GM21423 (cell line): ENCODE measurements around the gene FITM2.
"Not testable (repeated sequence)": the region's sequence is repeated elsewhere in the genome, so short reads cannot be mapped to it uniquely, and the experiment has no call there.

Source experiments
- ATAC-seq: cut with Tn5 transposase; IDR thresholded peaks from one replicate; pipeline ENCODE4 v1.9.1; 2021; ENCODE audit warnings: mild to moderate bottlenecking, moderate library complexity; ENCODE audit not compliant: unreplicated experiment

Gene FITM2, protein sequence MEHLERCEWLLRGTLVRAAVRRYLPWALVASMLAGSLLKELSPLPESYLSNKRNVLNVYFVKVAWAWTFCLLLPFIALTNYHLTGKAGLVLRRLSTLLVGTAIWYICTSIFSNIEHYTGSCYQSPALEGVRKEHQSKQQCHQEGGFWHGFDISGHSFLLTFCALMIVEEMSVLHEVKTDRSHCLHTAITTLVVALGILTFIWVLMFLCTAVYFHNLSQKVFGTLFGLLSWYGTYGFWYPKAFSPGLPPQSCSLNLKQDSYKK

DNA sequence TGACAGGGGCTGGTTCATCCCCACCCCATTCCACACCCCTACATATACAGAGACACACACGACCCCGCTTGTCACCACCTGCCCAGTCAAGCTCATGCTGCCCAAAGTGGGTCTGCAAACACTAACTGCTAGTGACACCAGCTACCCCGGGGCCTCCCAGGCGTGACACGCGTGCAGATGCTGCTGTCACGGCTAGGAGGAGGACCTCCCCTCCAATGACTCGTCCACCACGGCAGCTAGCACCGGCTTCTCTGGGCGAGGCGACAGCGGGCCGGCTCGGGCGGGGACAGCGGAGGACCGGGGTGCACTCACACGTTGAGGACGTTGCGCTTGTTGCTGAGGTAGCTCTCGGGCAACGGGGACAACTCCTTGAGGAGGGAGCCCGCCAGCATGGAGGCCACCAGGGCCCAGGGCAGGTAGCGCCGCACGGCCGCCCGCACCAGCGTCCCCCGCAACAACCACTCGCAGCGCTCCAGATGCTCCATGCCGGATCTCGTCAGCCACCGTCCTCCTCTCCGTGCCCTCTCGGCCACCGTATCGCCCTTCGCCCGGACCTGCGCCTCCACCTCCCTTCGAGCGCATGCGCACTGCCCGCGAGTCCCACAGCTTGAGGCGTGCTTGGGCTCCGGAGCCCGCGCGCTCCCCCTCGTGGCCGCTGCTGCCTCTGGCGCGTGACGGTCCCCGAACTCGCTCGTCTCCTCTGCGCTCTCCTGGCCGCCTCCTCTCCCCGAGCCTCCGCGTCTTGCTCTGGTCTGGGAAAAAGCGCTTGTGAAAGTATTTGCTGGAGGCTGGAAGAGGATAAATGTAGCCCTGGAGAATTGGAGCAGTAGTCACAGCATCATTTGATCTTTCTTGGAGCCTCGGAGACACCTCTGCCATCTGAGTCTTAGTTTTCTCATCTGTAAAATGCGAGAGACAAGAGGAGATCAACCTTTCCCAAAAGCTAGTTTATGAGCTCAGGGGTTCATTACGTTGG lies at the start of gene FITM2:
Gene FITM2 (minus strand): TSS at position 539 of the 976 bp plus-strand sequence. CDS start 54 bp downstream, at position 485.
- ATAC-seq: peak; percentile 94

DNA sequence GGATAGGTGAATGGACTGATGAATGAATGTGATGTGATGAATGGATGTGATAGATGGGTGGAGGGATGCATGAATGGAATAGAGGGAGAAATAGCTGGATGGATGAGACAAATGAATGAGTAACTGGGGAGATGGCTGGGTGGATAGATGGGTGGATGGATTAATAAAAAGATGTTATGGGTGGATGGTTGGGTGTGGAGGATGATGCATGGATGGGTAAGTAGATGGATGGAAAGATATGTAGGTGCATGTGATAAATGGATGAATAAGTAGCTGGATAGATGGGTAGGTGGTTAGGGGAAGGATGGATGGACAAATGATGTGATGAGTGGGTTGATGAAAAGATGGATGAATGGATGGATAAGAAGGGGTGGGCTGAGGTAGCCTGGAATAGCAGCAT lies 49.2 kb upstream of the FITM2 start:
- ATAC-seq: no peak

DNA sequence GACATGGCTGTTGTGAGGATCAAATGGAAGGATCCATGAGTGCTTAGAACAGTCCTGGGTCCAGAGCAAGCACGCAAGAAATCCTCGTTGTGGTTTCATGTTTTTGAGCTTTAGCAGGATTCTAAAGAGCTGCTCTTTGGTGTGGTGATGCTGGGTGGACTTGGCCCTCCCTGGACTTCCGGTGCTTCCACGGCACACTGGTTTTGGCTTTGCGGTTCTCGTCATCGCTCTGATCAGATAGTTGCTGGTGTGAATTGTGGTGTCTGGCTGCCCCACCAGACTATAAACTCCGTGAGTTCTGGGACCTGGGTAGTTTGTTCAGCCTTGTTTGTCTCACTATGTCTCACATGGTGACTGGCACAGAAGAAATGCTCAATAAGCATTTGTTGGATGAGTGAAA lies 47.8 kb upstream of the FITM2 start:
- ATAC-seq: no peak

DNA sequence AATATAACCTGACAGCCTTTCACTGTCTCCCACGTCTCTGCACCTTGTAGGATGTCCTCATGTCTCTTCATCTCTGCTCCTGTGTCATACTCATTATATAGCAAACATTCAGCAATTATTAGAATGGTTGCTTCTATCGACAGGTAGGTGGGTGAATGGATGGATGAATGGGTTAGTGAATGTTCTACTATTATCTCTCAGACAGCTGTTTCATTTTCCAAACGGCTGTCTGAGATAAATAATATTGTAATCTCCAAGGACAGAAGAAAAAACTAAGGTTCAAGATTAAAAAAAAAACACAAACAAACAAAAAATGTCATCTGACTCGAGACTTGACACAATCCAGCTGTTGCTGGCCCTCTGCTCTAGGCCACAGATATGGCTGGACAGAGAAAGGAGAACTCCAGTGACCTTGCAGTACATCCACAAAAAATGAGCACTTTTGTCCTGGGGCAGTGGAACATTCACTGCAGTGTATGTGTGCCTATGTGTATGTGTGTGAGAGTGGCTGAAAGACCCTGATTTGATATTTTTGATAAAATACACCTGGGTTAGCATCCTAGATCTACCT lies 46.6 kb upstream of the FITM2 start:
- no peak for ATAC-seq

DNA sequence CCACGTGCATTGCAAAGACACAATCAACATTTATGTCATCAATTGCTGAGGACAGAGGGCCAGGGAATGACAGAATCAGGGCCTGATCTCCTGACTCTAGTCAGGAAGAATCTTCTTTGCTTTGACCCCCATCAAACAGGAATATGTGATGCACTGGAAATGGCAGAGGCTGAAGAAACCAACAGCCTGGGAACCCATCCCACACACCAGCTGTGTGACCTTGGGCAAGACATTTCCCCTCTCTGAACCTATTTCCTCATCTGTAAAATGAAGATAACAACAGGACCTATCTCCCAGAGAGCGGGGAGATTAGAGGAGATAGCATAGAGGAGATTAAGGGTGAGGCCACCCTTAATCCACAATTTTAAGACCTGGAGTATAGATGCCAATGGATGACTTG lies 46.0 kb upstream of the FITM2 start:
- no peak for ATAC-seq

DNA sequence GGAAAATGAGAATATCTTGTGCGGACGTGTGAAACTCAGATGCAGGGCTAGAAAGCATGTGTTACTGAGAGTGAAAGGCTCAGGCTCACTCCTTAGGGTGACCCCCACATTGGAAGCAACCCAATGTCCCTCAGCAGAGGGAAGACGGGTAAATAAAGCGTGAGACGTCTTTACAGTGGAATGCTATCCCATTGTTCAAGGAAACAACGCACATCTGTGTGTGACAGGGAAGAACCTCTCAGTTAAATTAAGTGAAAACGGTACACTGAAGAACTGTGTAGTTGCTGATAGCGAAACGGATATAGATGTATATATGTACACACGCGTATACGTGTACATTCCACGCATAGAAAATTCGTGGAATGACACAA lies 45.3 kb upstream of the FITM2 start:
- ATAC-seq: no peak

DNA sequence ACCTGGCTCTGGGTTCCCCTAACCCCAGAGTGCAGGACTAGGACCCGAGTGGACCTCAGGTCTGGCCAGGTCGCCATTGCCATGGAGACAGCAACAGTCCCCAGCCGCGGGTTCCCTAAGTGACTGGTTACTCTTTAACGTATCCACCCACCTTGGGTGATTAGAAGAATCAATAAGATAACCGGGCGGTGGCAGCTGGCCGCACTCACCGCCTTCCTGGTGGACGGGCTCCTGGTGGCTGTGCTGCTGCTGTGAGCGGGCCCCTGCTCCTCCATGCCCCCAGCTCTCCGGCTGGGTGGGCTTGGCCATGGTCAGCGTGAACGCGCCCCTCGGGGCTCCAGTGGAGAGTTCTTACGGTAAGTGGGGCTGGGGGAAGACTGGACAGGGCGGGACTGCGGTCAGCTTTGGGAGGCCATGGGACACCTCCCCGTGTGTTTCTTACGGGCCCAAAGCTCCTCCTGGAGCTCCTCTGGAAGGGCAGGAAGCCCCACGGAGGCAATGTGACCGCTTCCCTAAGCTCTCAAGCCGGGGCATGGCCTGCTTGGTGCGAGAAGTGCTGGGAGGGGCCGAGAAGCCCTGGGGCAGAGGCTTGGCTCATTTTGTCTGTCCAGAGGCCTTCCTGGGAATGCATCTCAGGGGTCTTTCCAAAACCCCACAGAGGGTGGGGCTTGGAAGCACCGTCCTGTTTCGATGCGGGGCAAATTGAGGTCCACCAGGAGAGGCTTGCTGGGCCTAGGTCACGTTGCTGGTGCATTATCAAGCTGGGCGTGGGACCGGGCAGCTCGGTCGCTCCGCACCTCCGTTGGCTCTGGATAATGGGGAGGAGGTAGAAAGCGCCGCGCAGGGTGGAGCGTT lies 44.7 kb upstream of the FITM2 start, which contains the start of gene HNF4A:
Gene HNF4A (plus strand): TSS at position 202 of the 855 bp plus-strand sequence. CDS start 106 bp downstream, at position 308.
- ATAC-seq: no peak

DNA sequence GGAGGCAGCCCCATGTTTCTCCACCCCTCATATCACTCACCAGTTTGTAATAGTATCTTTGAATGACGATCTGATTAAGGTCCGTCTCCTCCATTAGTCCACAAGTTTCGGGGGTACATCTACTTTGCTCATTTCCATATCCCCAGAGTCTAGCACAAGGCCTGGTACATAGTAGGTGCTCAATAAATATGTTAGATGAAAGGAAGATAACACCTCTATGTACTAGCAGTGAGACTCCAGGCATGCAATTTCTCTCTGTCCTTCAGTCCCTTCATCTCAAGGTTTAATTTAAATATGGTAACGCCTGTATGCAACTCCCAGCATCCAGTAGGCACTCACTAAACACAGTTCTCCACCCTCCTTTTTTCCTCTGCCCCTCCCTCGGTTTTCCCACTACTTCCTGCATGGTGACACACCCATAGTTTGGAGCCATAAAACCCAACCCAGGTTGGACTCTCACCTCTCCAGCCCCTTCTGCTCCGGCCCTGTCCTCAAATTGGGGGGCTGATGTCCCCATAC lies 44.0 kb upstream of the FITM2 start:
- ATAC-seq: no peak

DNA sequence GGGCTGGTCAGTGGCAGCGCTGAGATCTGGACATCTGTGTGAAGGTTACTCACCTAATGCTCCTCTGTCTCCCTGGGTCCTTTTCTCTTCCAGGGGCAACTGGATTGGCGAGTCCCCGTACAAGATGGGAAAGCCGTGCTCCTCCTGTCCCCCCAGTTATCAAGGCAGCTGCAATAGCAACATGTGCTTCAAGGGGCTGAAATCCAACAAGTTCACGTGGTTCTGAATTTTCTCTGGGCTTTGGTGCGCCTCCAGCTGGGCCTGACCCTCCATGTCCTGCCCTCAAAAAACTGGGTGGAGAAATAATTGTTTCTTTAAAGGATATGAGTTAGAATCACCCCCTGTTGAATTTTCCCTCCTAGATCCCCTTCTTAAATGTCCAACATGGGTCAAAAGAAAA lies 39.6 kb upstream of the FITM2 start:
- no peak for ATAC-seq

DNA sequence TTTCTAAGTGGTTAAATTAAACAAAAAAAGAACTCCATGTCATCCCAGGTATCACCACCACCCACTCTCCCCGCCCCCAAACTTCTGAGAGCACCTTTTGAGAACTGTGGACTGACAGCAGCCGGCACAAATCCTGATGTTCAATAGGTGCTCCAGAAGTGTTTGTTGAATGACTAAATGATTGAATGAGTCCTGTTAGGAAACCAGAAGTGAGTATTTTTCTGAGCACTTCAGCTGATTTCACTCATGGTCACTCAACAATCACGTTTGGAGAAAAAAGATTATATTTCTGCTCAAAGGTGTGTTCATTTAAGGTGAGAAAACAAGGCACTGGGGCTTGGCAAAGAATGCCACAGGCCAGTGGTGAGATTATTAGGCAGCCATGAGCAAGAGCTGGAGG lies 38.3 kb upstream of the FITM2 start:
- no peak for ATAC-seq

DNA sequence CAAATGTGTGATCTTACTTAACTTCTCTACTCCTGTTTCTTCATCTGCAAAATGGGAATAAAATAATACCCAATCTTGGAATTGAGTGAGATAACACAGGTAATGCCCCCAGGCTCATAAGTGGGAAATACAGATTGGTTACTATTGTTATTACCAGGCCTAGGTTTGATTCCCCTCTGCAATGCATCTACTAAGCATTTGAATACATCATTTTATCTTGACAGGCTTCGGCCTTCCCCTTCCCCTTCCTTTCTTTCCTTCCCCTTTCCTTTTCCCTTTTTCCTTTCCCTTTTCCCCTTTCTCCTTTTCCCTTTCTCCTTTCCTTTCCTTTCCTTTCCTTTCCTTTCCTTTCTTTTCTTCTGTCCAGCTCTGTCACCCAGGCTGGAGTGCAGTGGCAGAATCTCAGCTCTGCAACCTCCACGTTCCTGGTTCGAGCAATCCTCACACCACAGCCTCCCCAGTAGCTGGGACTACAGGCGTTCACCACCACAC lies 37.2 kb upstream of the FITM2 start:
- no peak for ATAC-seq

DNA sequence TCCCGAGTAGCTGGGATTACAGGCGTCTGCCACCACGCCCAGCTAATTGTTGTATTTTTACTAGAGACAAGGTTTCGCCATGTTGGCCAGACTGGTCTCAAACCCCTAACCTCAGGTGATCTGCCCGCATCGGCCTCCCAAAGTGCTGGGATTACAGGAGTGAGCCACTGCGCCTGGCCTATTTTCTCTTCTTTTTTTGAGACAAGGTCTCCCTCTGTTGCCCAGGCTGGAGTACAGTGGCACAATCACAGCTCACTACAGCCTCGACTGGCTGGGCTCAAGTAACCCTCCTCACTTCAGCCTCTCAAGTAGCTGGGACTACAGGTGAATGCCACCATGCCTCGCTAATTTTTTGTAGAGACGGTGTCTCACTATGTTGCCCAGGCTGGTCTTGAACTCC lies 34.9 kb upstream of the FITM2 start:
- ATAC-seq: not testable (repeated sequence)

DNA sequence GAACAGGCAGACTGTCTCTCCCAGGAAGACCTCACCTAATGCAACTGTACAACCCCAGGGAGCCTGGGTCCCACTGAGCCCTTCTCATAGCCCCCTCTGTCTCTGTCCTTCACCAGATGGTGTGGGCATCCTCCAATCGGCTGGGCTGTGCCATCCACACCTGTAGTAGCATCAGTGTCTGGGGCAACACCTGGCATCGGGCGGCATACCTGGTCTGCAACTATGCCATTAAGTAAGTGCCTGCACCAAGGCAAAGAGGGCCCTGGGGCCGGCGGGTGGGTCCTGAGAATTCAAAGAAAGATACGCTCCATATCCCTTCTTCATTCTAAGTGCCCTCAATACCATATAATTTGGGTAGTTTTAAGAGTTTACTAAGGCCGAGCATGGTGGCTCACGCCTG lies 34.1 kb upstream of the FITM2 start:
- ATAC-seq: no peak

DNA sequence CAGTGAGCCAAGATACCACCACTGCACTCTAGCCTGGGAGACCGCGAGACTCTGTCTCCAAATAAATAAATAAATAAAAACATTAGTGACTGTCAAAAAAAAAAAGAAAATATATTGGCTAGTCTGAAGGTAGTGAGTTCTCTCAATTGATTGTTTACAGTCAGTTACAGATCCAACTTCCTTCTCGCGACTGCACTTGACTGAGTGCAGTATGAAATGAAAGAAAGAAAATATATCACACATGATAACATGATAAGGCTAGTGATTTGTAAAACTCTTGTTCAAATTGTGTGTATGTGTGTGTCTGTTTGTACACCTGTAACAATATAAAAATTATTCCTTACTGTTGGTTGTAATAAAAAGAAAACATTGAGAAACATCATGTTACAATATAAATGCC lies 33.7 kb upstream of the FITM2 start:
- ATAC-seq: no peak

DNA sequence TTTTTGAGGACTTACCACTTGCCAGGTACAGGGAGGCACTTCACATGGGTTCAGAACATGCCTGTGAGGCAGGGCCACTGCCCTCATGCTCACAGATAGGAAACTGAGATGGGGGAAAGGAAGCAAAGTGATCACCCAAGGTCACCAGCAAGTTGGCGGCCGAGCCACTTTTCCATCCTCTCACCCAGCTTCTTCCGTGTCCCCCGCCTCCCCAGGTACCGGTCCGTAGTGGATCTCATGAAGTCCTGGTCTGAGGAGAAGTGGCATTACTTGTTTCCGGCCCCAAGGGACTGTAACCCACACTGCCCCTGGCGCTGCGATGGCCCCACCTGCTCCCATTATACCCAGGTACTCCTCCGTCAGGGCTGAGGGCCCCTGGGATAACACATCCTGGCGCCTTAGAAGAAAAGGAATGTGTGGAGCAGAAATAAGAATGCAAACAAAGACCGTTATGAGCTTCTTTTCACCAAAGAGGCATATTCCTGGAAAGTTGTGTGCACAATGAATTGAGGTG lies 32.2 kb upstream of the FITM2 start:
- no peak for ATAC-seq

DNA sequence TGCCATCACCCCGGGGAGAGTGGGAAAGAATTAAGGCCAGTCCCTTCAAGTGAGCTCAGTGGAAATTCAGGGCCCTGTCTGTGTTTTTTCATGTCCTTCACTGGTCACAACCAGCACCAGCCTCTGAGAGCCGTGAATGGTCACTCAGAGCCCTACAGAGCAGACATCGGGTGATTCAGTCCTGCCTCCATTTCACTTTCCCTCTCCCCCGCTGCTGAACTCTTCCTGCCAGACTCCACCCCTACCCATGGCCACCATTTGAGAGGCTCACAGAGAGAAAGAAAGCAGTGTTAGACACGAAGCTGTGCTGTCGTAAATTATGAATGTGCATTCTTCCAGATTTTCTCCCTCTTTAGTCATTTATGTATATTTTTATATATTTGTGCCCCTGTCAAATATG lies 31.2 kb upstream of the FITM2 start:
- ATAC-seq: no peak

DNA sequence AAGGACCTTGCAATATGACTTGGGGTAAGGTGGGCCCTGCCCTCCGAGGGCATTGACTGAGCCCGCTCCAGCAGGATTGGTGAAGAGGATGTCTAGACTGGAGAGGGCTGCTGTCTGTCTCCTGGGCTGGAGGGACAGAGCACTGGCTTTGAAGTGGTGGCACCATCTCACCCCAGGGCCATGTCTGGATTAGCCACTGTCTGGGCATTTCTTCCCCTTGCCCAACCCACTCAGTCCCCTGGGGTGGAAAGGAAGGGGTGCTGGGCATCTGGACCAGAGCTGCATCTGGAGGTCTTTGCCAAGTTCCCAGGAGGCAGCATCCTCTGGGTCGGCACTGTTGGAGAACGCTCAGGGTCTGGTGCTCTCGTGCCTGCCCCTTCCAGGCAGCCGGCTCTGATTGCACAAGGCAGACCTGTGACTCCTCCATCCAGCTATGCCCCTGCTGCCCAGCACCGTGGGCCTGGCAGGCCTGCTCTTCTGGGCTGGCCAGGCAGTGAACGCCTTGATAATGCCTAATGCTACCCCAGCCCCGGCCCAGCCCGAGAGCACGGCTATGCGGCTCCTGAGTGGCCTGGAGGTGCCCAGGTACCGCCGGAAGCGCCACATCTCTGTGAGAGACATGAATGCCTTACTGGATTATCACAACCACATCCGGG lies 25.9 kb upstream of the FITM2 start, which contains the start of gene R3HDML:
Gene R3HDML (plus strand): TSS at position 319 of the 656 bp plus-strand sequence. CDS start 115 bp downstream, at position 434.
- ATAC-seq: no peak

DNA sequence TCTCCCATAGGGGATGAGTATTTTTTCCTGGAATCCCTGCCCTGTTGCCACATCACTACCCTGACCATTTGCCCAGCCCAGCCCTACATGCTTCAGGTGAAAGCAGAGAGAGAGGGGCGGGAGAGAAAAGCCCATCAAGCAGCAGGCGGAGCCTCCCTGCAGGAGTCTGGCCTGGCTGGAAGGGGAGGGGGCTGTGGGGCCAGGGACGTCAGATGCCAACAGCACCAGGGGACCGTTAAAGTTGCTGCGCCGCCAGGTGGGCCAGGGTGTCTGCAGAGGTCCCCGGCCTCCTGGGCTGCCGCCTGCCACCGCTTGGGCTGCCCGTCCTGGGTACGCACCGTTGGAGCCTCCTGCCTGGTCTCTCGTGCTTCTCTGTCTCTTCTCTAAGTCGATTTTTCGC lies 25.1 kb upstream of the FITM2 start:
- no peak for ATAC-seq

DNA sequence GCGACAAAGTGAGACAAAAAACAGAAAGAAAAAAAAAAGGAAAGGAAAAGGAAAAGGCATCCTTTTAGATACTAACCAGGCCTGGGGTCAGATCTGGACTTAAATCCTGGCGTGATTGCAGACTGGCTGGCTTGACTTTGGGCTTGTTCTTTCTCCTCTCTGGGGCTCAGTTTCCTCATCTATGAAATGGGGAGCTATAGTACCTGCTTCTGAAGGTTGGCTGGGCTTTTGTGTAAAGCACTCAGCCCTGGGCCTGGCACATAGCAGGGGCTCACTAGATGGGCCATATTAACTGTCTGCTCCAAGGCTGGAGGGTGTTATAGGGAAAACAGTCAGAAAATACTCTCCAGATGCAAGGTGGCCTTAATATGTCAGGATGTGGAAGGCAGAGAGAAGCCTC lies 24.7 kb upstream of the FITM2 start:
- no peak for ATAC-seq

DNA sequence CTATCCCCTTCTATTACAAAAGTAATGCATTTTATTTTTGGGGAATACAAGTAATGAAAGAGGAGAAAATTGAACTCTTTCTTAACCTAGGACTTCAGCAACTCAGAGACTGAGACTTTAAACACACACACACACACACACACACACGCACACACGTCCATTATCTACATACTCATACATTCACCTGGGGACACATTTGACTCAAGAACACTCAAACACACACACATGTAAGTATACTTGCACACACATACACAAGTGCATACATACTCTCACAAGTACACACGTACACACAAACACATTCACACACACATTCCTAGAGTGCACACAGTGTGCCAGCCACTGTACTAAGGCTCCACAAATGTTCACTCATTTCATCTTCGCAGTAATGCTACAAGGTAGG lies 23.7 kb upstream of the FITM2 start:
- no peak for ATAC-seq
